ENCODE measurements around the gene CMTM7.

Gene CMTM7

DNA sequence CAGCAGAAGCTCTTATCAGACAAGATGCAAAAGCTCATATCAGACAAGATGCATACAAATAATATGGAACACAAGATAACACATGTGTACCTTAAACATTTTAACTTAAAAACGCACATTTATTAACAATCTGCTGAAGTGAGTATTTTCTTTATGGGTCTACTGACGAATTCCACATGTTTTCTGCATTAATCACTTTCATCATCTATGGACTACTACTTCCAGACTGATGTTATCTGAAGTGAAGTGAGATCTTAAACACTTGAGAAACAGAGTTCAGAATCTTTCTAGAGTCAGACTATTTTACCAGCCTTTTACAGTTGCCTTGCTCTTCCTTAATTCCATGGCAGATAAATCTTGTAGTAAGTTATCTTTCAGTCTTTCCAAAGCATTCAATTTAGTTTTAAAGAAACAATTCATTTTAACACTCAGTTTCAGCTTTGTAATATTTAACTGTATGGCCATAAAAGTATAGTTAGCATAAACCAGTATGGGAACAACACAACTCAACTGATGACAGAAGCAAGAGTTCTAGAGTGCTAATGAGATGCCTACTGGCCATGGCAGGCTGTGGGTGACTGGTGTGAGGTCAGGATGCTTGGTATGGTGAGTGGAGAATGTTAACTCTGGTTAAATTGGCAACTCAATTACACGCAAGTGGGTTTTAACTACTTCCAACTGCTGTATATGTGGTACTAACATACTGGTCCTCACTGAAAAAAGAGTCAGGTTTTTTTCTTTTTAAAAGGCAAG is 101.2 kb downstream of the CMTM7 start:
- DNase-seq (ENCODE audit: low read depth), result peak; percentile 43

DNA sequence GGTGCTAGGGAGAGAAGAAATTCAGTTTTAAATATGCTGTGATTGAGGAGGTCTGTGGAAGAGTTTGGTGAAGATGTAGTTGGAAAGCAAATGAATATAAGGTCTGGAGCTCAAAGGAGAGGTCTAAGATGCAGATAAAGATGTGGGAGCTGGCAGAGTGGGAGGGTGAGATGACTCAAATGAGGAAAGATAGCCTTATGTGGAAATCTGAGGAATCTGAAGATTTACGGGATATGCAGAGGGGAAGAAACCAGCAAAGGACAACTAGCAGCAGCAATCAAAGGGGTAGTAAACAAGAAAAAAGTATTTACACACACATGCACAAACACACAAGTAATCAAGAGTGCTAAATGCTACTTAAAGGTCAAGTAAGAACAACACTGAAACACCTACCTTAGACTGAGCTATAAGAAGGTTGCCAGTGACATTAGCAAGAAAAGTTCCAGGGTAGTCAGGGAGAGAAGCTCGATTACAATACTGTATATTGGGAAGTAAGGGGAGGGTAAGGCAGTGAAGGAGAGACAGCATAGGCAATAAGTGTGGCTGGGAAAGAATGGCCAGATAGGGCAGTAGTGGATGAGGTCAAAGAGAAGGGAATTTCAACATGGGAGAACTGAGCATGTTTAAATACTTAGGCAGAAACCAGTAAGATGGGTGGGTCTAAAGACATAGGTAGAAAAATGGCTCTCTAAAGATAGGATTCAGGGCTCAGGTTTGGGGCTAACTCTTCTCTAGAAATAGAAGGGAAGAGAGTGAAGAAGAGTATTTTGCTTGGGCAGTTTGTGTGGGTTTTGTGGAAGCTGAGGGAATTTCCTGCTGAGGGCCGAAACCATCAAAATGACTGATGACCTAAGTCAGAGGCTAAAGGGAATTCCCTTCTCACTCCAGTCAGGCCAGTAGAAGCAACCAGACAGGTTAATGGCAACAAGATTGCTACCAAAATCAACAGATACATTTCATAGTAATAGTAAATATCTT is 102.1 kb downstream of the CMTM7 start:
- peak; percentile 91 for DNase-seq (ENCODE audit: low read depth)

DNA sequence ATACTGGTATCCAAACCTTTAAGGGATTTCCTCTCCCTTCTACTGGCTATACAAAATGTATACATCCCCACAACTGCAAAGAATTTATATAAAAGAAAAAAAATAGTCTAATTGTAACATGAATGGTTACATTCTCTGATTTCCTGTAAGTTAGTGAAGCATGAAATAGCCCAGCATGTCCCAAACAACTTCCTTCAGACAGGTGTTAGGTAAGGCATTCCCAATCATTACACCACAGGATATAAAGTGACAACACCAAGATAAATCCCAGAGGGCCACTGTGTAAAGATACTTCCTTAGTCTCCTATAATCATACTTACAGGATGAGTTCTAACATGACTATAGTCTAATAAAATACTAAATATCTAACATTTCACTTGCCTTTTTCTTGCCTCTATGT is 103.4 kb downstream of the CMTM7 start:
- DNase-seq (ENCODE audit: low read depth), result no peak

DNA sequence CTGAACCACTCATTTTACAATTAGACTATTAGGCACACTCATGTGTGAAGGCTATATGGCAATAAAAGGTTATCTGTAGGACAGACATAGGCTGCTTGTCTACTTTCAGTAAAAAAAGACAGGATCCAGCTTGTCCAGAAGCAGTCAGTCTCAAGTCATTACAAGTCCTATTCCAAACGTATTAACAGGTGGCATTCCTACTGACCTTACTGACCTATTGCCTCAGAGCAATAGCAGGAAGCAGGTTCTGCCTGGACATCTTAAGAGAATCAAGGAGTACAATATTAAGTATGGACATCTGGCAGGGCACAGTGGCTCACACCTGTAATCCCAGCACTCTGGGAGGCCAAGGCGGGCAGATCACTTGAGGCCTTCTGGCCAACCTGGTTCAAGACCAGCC is 104.0 kb downstream of the CMTM7 start:
- DNase-seq (ENCODE audit: low read depth), result no peak

DNA sequence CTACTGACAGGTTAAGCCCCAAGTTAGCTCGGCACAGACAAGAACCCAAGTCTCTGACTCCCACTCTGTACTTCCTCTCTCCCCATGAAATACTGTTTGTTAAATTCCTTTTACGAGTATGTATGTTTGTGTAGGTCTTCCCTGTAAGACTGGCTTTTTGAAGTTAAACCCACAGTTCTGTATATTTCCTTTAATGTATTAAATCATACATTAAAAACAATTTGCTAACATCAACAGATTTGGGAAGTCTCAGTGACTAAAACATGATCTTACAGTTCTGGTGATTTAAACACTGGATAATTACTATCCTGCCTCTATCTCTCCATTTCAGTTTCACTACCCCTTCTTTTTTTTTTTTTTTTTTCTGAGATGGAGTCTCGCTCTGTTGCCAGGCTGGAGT is 106.6 kb downstream of the CMTM7 start:
- no peak for DNase-seq (ENCODE audit: low read depth)

DNA sequence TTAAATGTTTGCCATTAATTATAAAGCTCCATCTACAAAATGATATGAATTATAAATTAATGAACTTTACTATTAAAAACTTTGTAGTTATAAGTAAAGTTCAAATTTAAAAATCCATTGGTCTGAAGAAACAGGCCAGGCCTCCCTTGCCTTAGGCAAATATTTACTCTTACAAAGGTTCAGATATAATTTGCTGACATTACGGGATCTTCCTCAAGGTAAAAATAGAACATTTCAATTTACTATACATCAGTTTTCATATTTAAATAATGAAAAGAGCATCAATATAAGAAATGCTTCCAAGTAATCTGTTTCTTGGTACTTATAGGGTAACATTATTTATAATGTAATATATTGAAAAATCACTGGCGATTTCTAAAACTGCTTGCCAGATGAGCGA is 107.3 kb downstream of the CMTM7 start:
- no peak for DNase-seq (ENCODE audit: low read depth)

DNA sequence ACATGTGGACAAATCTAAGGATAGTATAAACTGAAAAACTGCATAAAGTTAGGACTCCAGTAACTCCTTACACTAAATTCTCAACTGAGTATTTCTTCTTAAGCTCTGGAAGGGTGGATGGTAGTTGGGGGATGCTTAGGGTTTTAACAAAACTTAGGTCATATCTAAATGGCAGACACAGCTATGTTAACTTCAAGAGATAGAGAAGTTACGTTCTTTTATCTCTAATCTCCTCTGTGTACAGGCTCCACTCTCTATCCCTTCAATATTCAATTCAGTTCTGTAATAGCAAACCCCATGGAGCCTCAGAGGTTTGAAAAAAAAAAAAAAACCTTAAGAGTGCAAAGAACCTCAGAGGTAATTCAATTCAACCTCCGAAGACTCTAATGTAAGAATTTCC is 107.9 kb downstream of the CMTM7 start:
- DNase-seq (ENCODE audit: low read depth), result no peak

DNA sequence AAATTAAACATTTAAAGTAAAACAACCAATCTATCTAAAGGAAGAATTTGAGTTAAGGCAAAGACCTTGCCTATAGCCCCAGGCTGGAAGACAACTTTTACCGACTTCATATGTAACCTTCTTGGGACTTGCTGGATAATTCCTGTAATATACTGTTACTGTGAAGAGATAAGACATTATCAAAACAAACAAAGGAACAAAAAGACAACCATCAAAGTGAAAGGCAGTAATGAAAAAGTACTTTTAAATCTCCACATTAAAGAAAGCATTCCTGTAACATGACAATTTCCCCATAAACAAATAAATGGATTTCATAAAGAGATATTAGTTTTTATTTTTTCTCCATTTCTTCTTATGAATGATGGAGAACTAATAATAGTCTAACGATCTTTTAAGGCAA is 108.6 kb downstream of the CMTM7 start:
- no peak for DNase-seq (ENCODE audit: low read depth)

DNA sequence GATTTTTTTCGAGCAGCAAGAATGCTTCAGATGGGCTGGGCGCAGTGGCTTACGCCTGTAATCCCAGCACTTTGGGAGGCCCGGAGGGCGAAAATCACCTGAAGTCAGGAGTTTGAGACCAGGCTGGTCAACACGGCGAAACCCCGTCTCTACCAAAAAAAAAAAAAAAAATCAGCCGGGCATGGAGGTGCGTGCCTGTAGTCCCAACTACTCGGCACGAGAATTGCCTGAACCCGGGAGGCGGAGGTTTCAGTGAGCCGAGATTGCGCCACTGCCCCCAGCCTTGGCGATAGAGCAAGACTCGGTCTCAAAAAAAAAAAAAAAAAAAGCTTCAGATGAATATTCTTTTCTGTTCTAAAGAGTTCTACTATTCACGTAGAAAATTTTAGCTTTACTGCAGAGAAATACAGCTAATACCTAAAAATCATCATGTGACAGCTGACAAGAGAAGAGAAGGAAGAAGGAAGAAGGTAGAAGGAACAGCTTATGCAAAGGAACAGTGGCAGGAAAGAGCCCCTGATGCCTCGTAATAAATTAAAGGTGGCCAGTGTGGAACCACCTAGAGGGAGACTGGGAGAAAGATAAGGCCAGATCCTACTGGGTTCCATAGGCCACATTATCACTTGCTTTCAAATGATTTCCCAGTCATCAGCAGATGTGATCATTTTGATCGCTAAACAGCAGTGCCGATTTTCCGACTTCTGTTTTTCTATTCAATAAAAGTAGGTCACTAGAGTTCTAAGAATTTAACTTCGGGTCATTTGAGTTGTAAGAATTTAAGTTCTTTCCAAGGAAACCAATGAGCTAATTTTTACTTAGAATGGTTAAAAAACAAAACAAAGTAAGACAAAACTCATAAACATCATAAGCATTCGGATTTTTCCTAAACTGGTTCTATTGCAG is 109.5 kb downstream of the CMTM7 start:
- DNase-seq (ENCODE audit: low read depth), result no peak

DNA sequence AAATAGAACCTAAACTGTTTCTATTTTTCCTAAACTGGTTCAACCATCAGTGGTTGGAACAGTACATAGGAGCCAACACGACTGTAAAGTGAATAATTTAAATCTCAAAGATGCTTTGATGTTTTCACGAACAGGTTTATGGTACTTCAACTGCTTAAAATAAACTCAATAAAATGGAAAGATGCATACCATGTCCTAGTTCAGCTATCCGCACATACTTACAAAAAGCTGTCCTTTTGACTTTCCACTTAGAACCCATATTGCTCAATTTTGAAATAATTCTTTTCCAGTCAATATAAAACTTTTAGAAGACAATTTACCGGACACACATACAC is 110.1 kb downstream of the CMTM7 start:
- DNase-seq (ENCODE audit: low read depth), result no peak

DNA sequence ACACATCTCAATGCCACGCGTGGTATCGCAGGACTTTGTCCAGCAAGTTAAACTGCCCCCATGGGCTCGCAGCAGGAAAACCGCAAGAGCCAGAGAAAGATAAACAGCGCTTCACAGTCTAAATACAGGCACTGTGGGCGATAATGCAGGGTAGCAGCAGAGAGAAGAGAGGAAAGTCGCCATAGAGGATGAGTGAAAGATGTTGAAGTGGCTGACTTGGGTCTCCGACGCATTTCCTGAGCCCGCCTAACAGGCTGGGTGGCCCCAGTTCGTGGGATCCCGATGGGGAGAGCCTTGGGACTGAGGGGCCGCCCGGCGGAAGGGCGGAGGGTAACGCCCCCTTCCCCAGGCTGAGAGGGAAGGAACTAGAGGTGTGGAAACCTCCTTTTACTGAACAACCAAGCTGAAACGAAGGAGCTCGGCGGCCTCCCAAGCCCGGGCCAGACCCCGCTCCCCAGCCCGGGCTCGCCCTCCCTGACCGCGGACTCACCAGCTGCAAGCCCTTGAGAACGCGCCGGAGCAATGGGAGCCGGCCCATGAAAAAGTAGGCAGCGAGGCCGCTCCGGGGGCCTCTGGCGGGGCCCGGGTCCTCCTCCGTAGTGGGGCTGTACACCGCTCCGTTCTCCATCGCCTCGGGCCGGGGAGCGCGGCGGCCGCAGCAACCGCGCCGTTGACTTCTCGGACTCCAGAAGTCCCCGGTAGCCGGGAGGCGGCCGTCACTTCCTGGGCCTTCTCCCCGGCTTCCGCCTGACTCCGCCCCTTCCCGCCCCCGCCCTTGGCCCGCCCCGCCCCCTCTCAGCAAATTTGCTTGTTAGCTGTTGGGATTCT is 110.7 kb downstream of the CMTM7 start, which contains the start of gene CMTM6:
Gene CMTM6, minus strand, starts transcription at position 735 of the 828 bp plus-strand sequence. Its CDS starts 107 bp downstream, at position 628.
- peak; percentile 78 for DNase-seq (ENCODE audit: low read depth)

DNA sequence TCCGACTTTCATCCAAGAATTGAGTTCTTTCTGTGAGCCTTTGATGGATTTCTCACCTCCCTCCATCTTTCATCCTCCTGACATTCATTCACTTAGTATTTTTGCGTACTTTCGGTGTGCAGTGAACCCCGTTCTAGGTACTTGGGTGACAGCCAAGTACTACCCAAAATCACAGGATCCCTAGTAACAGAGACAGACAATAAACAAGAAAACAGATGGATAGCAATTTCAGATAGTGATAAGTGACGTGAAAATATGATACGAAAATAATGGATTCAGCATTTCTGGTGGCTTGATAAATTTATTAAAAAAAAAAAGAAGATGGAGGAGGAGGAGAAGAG is 111.3 kb downstream of the CMTM7 start:
- DNase-seq (ENCODE audit: low read depth), result no peak
